ENCODE measurements around the gene DOCK6. TPM values are rescaled to one million over a fixed set of nuclear protein-coding genes. Genes with fewer than 3 reads are reported as not detected.

The DOCK6 gene
- polyA plus RNA-seq, 1 donor from 2014 or later = not detected

DNA sequence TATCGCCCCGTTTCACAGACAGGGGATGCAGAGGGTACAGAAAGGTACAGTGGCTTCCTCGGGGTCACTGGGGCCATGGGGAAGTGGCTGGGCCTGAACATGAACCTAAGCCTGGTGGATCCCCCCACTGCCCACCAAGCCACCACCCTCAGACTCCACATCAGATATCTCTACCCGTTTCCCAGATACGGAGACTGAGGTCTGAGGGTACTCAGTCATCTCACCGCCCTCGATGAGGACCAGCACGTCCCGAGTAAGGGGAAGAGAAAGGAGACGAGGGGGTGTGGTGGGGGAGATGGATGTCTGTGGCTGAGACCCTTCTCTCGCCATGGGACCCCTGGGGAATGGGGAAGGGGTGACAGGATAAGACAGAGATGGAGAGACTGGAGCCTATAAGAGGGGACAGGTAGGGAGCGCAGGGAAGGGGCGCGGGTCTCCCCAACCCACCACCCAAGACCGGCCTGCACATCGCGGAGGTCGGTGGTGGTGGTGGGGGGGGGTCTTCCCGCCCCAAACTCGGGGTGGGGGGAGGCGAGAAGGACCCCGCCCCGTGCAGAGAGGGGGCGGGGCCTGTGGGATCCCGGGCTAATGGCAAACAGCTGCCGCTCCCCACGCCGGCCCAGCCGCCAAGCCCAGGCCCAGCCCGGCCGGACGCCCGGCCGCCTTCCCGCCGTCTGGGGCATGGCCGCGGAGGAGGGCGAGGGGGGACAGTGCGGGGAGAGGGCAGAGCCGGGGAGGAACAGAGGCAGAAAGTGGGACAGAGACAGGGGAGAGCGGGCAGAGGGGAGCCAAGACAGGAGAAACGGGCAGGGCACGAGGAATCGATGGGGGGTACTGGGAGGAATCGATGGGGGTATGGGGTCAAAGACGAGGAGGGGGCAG, 65.7 kb downstream of the DOCK6 start:
- Histone ChIP-seq H3K9me2 (ENCODE audit: insufficient read depth, low read length) (no peaks in the 10 kb centered on the region), H3K27ac (ENCODE audit: low read length) (no peak overlapping the region), H3F3A (ENCODE audit: insufficient read depth, low read length, poor library complexity, severe bottlenecking) (no peaks in the 10 kb centered on the region), H3K36me3 (ENCODE audit: insufficient read depth, low read length) (no peaks in the 10 kb centered on the region), H3K4me2 (ENCODE audit: low read length) (peak overlapping the region; percentile 8), H3K9me3 (ENCODE audit: low read length) (no peaks in the 10 kb centered on the region), H3K79me2 (replicated peaks; ENCODE audit: insufficient read depth, low read length) (no peaks in the 10 kb centered on the region), H2AFZ (ENCODE audit: low read depth, low read length) (no peak overlapping the region), H4K20me1 (ENCODE audit: insufficient read depth) (no peaks in the 10 kb centered on the region), H3K27me3 (ENCODE audit: insufficient read depth, low read depth, low read length) (peaks cover 10% of the 10 kb centered on the region), H3K4me3 (ENCODE audit: low read length) (peak overlapping the region; percentile 65), H3K9ac (ENCODE audit: low read length) (peak overlapping the region; percentile 24)
- TF ChIP-seq MXI1 (conservative IDR thresholded peaks at IDR 0.05; ENCODE audit: poor library complexity, severe bottlenecking) = no peak
- no peak for TF ChIP-seq RAD21 (conservative IDR thresholded peaks at IDR 0.05)
- no peak for TF ChIP-seq SMC3 (conservative IDR thresholded peaks at IDR 0.05; ENCODE audit: poor library complexity)
- TF ChIP-seq TAF1 (IDR thresholded peaks at IDR 0.05; ENCODE audit: low read depth) = no peak
- TF ChIP-seq EZH2 (IDR thresholded peaks at IDR 0.05; ENCODE audit: borderline replicate concordance, insufficient read depth, low read length, poor library complexity, severe bottlenecking) = no peak
- TF ChIP-seq, protein P1, sequence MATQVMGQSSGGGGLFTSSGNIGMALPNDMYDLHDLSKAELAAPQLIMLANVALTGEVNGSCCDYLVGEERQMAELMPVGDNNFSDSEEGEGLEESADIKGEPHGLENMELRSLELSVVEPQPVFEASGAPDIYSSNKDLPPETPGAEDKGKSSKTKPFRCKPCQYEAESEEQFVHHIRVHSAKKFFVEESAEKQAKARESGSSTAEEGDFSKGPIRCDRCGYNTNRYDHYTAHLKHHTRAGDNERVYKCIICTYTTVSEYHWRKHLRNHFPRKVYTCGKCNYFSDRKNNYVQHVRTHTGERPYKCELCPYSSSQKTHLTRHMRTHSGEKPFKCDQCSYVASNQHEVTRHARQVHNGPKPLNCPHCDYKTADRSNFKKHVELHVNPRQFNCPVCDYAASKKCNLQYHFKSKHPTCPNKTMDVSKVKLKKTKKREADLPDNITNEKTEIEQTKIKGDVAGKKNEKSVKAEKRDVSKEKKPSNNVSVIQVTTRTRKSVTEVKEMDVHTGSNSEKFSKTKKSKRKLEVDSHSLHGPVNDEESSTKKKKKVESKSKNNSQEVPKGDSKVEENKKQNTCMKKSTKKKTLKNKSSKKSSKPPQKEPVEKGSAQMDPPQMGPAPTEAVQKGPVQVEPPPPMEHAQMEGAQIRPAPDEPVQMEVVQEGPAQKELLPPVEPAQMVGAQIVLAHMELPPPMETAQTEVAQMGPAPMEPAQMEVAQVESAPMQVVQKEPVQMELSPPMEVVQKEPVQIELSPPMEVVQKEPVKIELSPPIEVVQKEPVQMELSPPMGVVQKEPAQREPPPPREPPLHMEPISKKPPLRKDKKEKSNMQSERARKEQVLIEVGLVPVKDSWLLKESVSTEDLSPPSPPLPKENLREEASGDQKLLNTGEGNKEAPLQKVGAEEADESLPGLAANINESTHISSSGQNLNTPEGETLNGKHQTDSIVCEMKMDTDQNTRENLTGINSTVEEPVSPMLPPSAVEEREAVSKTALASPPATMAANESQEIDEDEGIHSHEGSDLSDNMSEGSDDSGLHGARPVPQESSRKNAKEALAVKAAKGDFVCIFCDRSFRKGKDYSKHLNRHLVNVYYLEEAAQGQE (IDR thresholded peaks at IDR 0.05; ENCODE audit: borderline replicate concordance) = no peak
- TF ChIP-seq, protein P2, sequence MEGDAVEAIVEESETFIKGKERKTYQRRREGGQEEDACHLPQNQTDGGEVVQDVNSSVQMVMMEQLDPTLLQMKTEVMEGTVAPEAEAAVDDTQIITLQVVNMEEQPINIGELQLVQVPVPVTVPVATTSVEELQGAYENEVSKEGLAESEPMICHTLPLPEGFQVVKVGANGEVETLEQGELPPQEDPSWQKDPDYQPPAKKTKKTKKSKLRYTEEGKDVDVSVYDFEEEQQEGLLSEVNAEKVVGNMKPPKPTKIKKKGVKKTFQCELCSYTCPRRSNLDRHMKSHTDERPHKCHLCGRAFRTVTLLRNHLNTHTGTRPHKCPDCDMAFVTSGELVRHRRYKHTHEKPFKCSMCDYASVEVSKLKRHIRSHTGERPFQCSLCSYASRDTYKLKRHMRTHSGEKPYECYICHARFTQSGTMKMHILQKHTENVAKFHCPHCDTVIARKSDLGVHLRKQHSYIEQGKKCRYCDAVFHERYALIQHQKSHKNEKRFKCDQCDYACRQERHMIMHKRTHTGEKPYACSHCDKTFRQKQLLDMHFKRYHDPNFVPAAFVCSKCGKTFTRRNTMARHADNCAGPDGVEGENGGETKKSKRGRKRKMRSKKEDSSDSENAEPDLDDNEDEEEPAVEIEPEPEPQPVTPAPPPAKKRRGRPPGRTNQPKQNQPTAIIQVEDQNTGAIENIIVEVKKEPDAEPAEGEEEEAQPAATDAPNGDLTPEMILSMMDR (IDR thresholded peaks at IDR 0.05; ENCODE audit: poor library complexity, severe bottlenecking) = no peak
- TF ChIP-seq EP300 (conservative IDR thresholded peaks at IDR 0.05; ENCODE audit: poor library complexity, severe bottlenecking) = no peak

DNA sequence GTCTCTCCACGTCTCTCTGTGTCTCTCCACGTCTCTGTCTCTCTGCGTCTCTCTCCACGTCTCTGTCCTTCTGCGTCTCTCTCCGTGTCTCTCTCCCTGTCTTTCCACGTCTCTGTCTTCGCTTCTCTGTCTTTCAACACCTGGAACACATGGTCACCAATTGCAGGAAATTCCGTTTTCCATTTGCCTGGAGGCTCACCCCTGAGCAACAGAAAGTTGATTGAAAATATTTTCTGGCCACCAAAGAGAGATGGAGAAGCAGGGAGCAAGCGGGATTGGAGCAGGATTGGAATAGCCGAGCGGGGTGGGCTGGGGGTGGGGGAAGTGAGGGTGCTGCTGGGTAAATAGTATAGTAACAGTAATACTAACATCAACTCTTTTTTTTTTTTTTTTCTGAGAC, 66.6 kb downstream of the DOCK6 start:
- no peaks in the 10 kb centered on the region for H3K9me2 ChIP-seq (ENCODE audit: insufficient read depth, low read length)
- H4K20me1 ChIP-seq (ENCODE audit: insufficient read depth) = no peaks in the 10 kb centered on the region
- H3K27me3 ChIP-seq (ENCODE audit: insufficient read depth, low read depth, low read length) = peaks cover 10% of the 10 kb centered on the region
- H3F3A ChIP-seq (ENCODE audit: insufficient read depth, low read length, poor library complexity, severe bottlenecking) = no peaks in the 10 kb centered on the region
- no peak overlapping the region for H2AFZ ChIP-seq (ENCODE audit: low read depth, low read length)
- no peak overlapping the region for H3K9ac ChIP-seq (ENCODE audit: low read length)
- H3K4me3 ChIP-seq (ENCODE audit: low read length) = no peak overlapping the region
- TF ChIP-seq, protein P1 (IDR thresholded peaks at IDR 0.05; ENCODE audit: borderline replicate concordance) = no peak
- TF ChIP-seq RAD21 (conservative IDR thresholded peaks at IDR 0.05) (no peak), EP300 (conservative IDR thresholded peaks at IDR 0.05; ENCODE audit: poor library complexity, severe bottlenecking) (no peak), SMC3 (conservative IDR thresholded peaks at IDR 0.05; ENCODE audit: poor library complexity) (no peak)
- no peaks in the 10 kb centered on the region for H3K36me3 ChIP-seq (ENCODE audit: insufficient read depth, low read length)
- no peak overlapping the region for H3K27ac ChIP-seq (ENCODE audit: low read length)
- H3K9me3 ChIP-seq (ENCODE audit: low read length) = no peaks in the 10 kb centered on the region
- no peak overlapping the region for H3K4me2 ChIP-seq (ENCODE audit: low read length)
- no peaks in the 10 kb centered on the region for H3K79me2 ChIP-seq (replicated peaks; ENCODE audit: insufficient read depth, low read length)

Measured in neural cell (in vitro differentiated cells).